ENCODE results near the gene THAP10. TPM values are rescaled to one million over a fixed set of nuclear protein-coding genes. Genes with fewer than 3 reads are reported as not detected.

The THAP10 gene
- polyA plus RNA-seq, 1 donor from 2014 or later = 6.6 TPM

GRCh38 chr15:70923311-70924080 lies 31.3 kb upstream of the THAP10 start:
- TF ChIP-seq CTCF (IDR thresholded peaks at IDR 0.05; ENCODE audit: poor library complexity, severe bottlenecking) (no peak), SMC3 (conservative IDR thresholded peaks at IDR 0.05; ENCODE audit: poor library complexity) (no peak), EP300 (conservative IDR thresholded peaks at IDR 0.05; ENCODE audit: poor library complexity, severe bottlenecking) (no peak), TAF1 (IDR thresholded peaks at IDR 0.05; ENCODE audit: low read depth) (no peak), REST (IDR thresholded peaks at IDR 0.05; ENCODE audit: borderline replicate concordance) (no peak), POLR2AphosphoS5 (IDR thresholded peaks at IDR 0.05) (no peak), EZH2 (IDR thresholded peaks at IDR 0.05; ENCODE audit: borderline replicate concordance, insufficient read depth, low read length, poor library complexity, severe bottlenecking) (no peak), MXI1 (conservative IDR thresholded peaks at IDR 0.05; ENCODE audit: poor library complexity, severe bottlenecking) (no peak), RAD21 (conservative IDR thresholded peaks at IDR 0.05) (no peak)
- H3K9me2 ChIP-seq (ENCODE audit: insufficient read depth, low read length) = no peaks in the 10 kb centered on the region

GRCh38 chr15:70922119-70922518 lies 29.9 kb upstream of the THAP10 start:
- no peak overlapping the region for H3K27ac ChIP-seq (ENCODE audit: low read length)
- peaks cover 8% of the 10 kb centered on the region for H3K36me3 ChIP-seq (ENCODE audit: insufficient read depth, low read length)
- H3K4me2 ChIP-seq (ENCODE audit: low read length) = no peak overlapping the region
- TF ChIP-seq REST (IDR thresholded peaks at IDR 0.05; ENCODE audit: borderline replicate concordance) (no peak), EP300 (conservative IDR thresholded peaks at IDR 0.05; ENCODE audit: poor library complexity, severe bottlenecking) (no peak), CTCF (IDR thresholded peaks at IDR 0.05; ENCODE audit: poor library complexity, severe bottlenecking) (no peak), RAD21 (conservative IDR thresholded peaks at IDR 0.05) (no peak), TAF1 (IDR thresholded peaks at IDR 0.05; ENCODE audit: low read depth) (no peak), EZH2 (IDR thresholded peaks at IDR 0.05; ENCODE audit: borderline replicate concordance, insufficient read depth, low read length, poor library complexity, severe bottlenecking) (no peak), POLR2AphosphoS5 (IDR thresholded peaks at IDR 0.05) (no peak), MXI1 (conservative IDR thresholded peaks at IDR 0.05; ENCODE audit: poor library complexity, severe bottlenecking) (no peak), SMC3 (conservative IDR thresholded peaks at IDR 0.05; ENCODE audit: poor library complexity) (no peak)
- no peaks in the 10 kb centered on the region for H3F3A ChIP-seq (ENCODE audit: insufficient read depth, low read length, poor library complexity, severe bottlenecking)
- no peaks in the 10 kb centered on the region for H3K9me2 ChIP-seq (ENCODE audit: insufficient read depth, low read length)
- no peaks in the 10 kb centered on the region for H4K20me1 ChIP-seq (ENCODE audit: insufficient read depth)
- H3K4me3 ChIP-seq (ENCODE audit: low read length) = no peak overlapping the region
- H3K79me2 ChIP-seq (replicated peaks; ENCODE audit: insufficient read depth, low read length) = no peaks in the 10 kb centered on the region
- no peaks in the 10 kb centered on the region for H3K9me3 ChIP-seq (ENCODE audit: low read length)
- H2AFZ ChIP-seq (ENCODE audit: low read depth, low read length) = no peak overlapping the region
- H3K9ac ChIP-seq (ENCODE audit: low read length) = no peak overlapping the region
- H3K27me3 ChIP-seq (ENCODE audit: insufficient read depth, low read depth, low read length) = no peaks in the 10 kb centered on the region

More at GRCh38 chr15:70923311-70924080, 31.3 kb upstream of the THAP10 start:
- H3K4me3 ChIP-seq (ENCODE audit: low read length) = no peak overlapping the region
- no peaks in the 10 kb centered on the region for H3K27me3 ChIP-seq (ENCODE audit: insufficient read depth, low read depth, low read length)
- no peak overlapping the region for H3K27ac ChIP-seq (ENCODE audit: low read length)
- H3K36me3 ChIP-seq (ENCODE audit: insufficient read depth, low read length) = peaks cover 9% of the 10 kb centered on the region
- H3K79me2 ChIP-seq (replicated peaks; ENCODE audit: insufficient read depth, low read length) = no peaks in the 10 kb centered on the region
- no peak overlapping the region for H3K9ac ChIP-seq (ENCODE audit: low read length)
- no peak overlapping the region for H3K4me2 ChIP-seq (ENCODE audit: low read length)
- no peak overlapping the region for H2AFZ ChIP-seq (ENCODE audit: low read depth, low read length)
- H4K20me1 ChIP-seq (ENCODE audit: insufficient read depth) = no peaks in the 10 kb centered on the region
- no peaks in the 10 kb centered on the region for H3K9me3 ChIP-seq (ENCODE audit: low read length)
- no peaks in the 10 kb centered on the region for H3F3A ChIP-seq (ENCODE audit: insufficient read depth, low read length, poor library complexity, severe bottlenecking)

Data from neural cell (in vitro differentiated cells).